ENCODE results near the gene AGRN. TPM values are rescaled to one million over a fixed set of nuclear protein-coding genes. Genes with fewer than 3 reads are reported as not detected.

The AGRN gene
- total and polyA plus RNA-seq, 2 of the 4 experiments (the other 2 are of a cell fraction): 8.1 to 115 TPM

DNA sequence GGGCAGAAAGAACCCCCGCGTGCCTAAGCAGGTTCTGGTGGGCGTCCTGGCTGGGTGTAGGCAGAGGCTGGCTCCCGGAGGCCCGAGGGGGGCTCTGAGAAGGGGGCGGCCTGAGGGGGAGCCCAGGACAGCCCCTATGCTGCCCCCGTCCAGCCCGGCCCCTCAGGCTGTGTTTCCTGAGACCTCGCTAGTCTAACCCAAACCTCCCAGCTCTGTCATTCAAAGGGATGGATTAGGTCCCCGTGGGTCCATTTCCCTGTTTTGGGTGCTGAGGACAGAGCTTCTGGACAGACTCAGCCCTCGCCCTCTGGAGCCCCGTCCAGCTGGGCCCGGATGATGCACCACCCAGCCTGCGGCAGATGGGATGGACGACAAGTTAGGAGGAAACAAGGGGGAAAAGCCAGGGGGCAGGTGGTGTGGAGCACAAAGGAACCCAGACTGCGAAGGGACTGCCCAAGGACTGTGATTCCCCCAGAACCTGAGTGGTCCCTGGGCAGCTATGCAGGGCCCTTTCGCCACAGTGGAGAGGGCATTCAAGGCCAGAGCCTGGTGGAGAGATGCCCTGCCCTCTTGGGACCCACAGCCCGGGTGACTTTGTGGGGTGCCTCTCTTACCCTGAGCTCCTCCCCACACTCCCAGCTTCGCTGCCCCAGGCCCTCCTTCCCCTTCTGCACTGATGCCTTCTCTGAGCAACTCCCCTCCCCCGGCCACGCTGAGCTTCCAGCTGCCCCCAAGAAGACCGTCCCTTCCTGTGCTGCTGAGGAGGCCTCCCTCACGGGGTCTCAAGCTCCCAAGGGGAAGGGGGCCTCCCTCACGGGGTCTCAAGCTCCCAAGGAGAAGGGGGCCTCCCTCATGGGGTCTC, 22.8 kb upstream of the AGRN start:
- no peak overlapping the region for H3K4me2 ChIP-seq (ENCODE audit: low read depth, low read length)
- no peak overlapping the region for H2AFZ ChIP-seq (replicated peaks; ENCODE audit: low read length, poor library complexity)
- no peak overlapping the region for H3K9ac ChIP-seq (ENCODE audit: low read depth, low read length)
- H2BK5ac ChIP-seq (ENCODE audit: low read depth, low read length, poor library complexity, severe bottlenecking): no peak overlapping the region
- 86% methylated on average over 11 of the region's 24 CpGs; no CpG with 5 or more reads in 1 of the 2 experiments for WGBS, 2 experiments (ENCODE audit: extremely low coverage in 2 of 2, insufficient read length in 1 of 2)
- DNase-seq (no peak), ATAC-seq (ENCODE audit: low read depth) (no peak)
- no peak overlapping the region for H2BK120ac ChIP-seq (ENCODE audit: low read depth, low read length)
- H3K4me1 ChIP-seq (ENCODE audit: control insufficient read depth, insufficient read depth, low read length): peaks cover 4% of the 10 kb centered on the region; the same call in 1 of the 2 replicates
- H4K5ac ChIP-seq (ENCODE audit: low read depth, low read length): no peak overlapping the region
- no peak overlapping the region for H3K4ac ChIP-seq (ENCODE audit: low read depth, low read length)
- no peak overlapping the region; the same call in 1 of the 2 replicates for H3K14ac ChIP-seq (replicated peaks; ENCODE audit: low read depth, low read length)
- H3K27me3 ChIP-seq (ENCODE audit: control insufficient read depth, insufficient read depth, low read length): no peaks in the 10 kb centered on the region
- no peaks in the 10 kb centered on the region for H3K36me3 ChIP-seq (ENCODE audit: control insufficient read depth, insufficient read depth, low read length)
- H3K56ac ChIP-seq (ENCODE audit: extremely low read depth, insufficient read depth, low read length): no peak overlapping the region
- no peak overlapping the region for H2AK5ac ChIP-seq (ENCODE audit: low read depth, low read length)
- H3K79me1 ChIP-seq (ENCODE audit: low read depth in 1 of 2, low read length in 2 of 2): peaks cover 3 to 26% of the 10 kb centered on the region in 2 experiments; a peak in 3 of 4 replicates
- no TSS peak for BruUV-seq (replicated peaks)
- H3K23ac ChIP-seq (ENCODE audit: low read depth, low read length): no peak overlapping the region
- H4K91ac ChIP-seq (ENCODE audit: insufficient read depth, low read depth, low read length): no peak overlapping the region
- H3K9me1 ChIP-seq (ENCODE audit: insufficient read depth, low read length): no peaks in the 10 kb centered on the region
- H4K8ac ChIP-seq (ENCODE audit: low read depth in 2 of 2, low read length in 2 of 2): no peak overlapping the region
- ChIA-PET CTCF (no interaction called here), POLR2A (ENCODE audit: unreplicated experiment) (no interaction called here)
- H3K9me3 ChIP-seq (ENCODE audit: control insufficient read depth, insufficient read depth, low read length): peaks cover 4% of the 10 kb centered on the region
- no peak overlapping the region for H3K27ac ChIP-seq (ENCODE audit: insufficient read depth, low read length)
- TF ChIP-seq CEBPB (IDR thresholded peaks at IDR 0.05; ENCODE audit: low read depth, low read length) (no peak), POLR2A (IDR thresholded peaks at IDR 0.05; ENCODE audit: low read depth, low read length) (peak; percentile 46), SMC3 (IDR thresholded peaks at IDR 0.05; ENCODE audit: low read depth, low read length) (no peak)
- intact Hi-C loops (cut with micrococcal nuclease): no loop called here
- H2BK20ac ChIP-seq (ENCODE audit: low read depth, low read length): no peak overlapping the region
- no peak overlapping the region for H3K18ac ChIP-seq (ENCODE audit: low read depth, low read length)
- in situ Hi-C loops (cut with MboI; ENCODE audit: low sequenced_read_pairs): no loop called here
- peaks cover 6% of the 10 kb centered on the region; the same call in 1 of the 2 replicates for H4K20me1 ChIP-seq (ENCODE audit: insufficient read depth, low read length)
- H2BK15ac ChIP-seq (ENCODE audit: low read depth, low read length): no peak overlapping the region
- peak overlapping the region; percentile 55 for H2AK9ac ChIP-seq (replicated peaks; ENCODE audit: low read depth, low read length, poor library complexity)
- dilution Hi-C loops (cut with HindIII; ENCODE audit: low sequenced_read_pairs, unreplicated experiment): no loop called here
- no peak overlapping the region for H3K4me3 ChIP-seq (ENCODE audit: insufficient read depth, low read depth, low read length)

Measured in IMR-90 (cell line).